AG04449 (cell line): ENCODE results near the gene MFAP4.

ENCODE experiments used
- CTCF ChIA-PET: fragments of 350-600 bp; formaldehyde crosslinking; extraction: SDS; loops from one replicate; lab custom pipeline; 2021; ENCODE audit warnings: antibody characterized with exemption; lab: Yijun Ruan, JAX
- POLR2A ChIA-PET: fragments of 400-600, 350-600 bp; formaldehyde crosslinking; extraction: SDS; loops from one replicate; lab custom pipeline; 2020; ENCODE audit warnings: antibody characterized with exemption, inconsistent platforms; lab: Yijun Ruan, JAX
- DNase-seq: peaks from one replicate; pipeline ENCODE4 v3.0.0-alpha.2; 2010; ENCODE audit warnings: low read depth, low spot score
- H3K4me3 ChIP-seq: 2 replicates; pipeline ENCODE4 v1.5.1; 2011; ENCODE audit warnings: low read depth, mild to moderate bottlenecking, control low read depth, low read length
- CTCF ChIP-seq: IDR thresholded peaks from one replicate; pipeline ENCODE4 v1.5.1; 2011; ENCODE audit warnings: mild to moderate bottlenecking, moderate library complexity, low read length, control low read depth, inconsistent platforms; ENCODE audit not compliant: insufficient read depth; ENCODE audit errors: missing control alignments

The MFAP4 gene

GRCh38 chr17:19375732-19376131 lies 11.3 kb downstream of the MFAP4 start:
- H3K4me3 ChIP-seq = no peak overlapping the region
- POLR2A ChIA-PET = no interaction called here
- no peak for DNase-seq
- TF ChIP-seq CTCF = no peak
- CTCF ChIA-PET = interaction anchor here (1.0 to 2.1 kb wide), 4 partner anchors 10 to 72 kb away, joined by 3 to 11 read pairs (median 4); partner anchors contain the start of gene B9D1

GRCh38 chr17:19374136-19374535 lies 12.9 kb downstream of the MFAP4 start:
- DNase-seq = no peak
- TF ChIP-seq CTCF = no peak
- ChIA-PET CTCF (interaction anchor here (1.2 to 2.1 kb wide), 3 partner anchors 9 to 73 kb away, joined by 4 to 22 read pairs (median 11); partner anchors contain the start of gene B9D1), POLR2A (no interaction called here)
- H3K4me3 ChIP-seq = no peak overlapping the region

GRCh38 chr17:19372866-19373504 lies 14.0 kb downstream of the MFAP4 start:
- ChIA-PET POLR2A (no interaction called here), CTCF (interaction anchor here (1.1 to 1.9 kb wide), 4 partner anchors 10 to 394 kb away, joined by 4 to 22 read pairs (median 6); partner anchors contain the start of gene B9D1)
- DNase-seq = no peak
- H3K4me3 ChIP-seq = no peak overlapping the region
- no peak for TF ChIP-seq CTCF

DNA sequence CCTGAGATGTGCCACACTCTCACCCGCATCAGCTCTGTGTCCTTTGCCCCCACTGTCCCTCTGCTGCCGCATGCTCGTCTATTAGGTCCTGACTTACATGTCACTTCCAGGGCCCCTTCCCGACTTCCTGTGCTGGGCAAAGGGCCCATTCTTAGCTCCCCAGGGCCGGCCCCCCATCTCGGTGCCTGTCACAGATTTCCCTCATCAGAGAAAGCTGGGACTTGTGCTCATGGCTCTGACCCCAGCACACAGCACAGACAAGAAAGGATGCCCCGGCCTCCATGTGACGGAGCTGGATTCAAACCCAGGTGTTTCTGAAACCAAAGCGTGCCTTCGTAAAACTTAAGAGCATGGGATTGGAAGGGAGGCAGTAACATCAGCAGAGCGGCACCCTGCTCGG lies 14.6 kb downstream of the MFAP4 start:
- TF ChIP-seq CTCF = no peak
- no peak overlapping the region for H3K4me3 ChIP-seq
- no peak for DNase-seq
- CTCF ChIA-PET = interaction anchor here (1.1 to 1.9 kb wide), 3 partner anchors 9 to 394 kb away, joined by 4 to 7 read pairs (median 4); partner anchors contain the start of gene B9D1
- POLR2A ChIA-PET = no interaction called here

DNA sequence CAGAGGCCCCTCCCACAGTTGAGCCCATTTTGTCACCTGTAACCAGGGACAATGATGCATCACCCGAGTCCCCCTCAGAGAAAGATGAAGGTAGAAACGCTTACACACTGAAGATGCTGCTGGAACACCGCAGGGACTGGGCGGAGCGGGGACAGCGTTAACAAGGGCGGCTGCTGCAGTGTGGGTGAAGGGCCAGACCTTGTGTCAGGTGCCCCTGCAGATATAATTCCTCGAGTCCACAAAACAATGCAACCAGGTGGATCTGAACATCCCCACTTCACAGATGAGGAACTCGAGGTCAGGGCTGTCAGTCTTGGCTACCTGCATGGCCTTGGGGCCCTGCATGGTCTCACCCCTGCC lies 15.0 kb downstream of the MFAP4 start:
- CTCF ChIA-PET = interaction anchor here (1.1 to 1.9 kb wide), 3 partner anchors 9 to 395 kb away, joined by 4 to 7 read pairs (median 4); partner anchors contain the start of gene B9D1

More for the DNA sequence above, 15.0 kb downstream of the MFAP4 start:
- no peak for TF ChIP-seq CTCF
- H3K4me3 ChIP-seq = no peak overlapping the region
- DNase-seq = no peak
- POLR2A ChIA-PET = no interaction called here
